ENCODE measurements around the gene SLC52A1.
A peak's percentile ranks its signal among the peaks of the same experiment; 100 is the strongest.

The SLC52A1 gene

GRCh38 chr17:4986951-4987766 lies 48.1 kb downstream of the SLC52A1 start, which contains the start of gene CAMTA2:
TSS of gene CAMTA2 (minus strand) at chr17:4987675. CDS start at chr17:4986222, 1,453 bp downstream.
- DNase-seq, result peak; percentile 88

- DNase-seq, result no peak
Measured at GRCh38 chr17:4986403-4986802, 48.8 kb downstream of the SLC52A1 start.
